NOMO-1 treated with dmso at 0.1 percent for 144 hours (cell line): ENCODE results near the gene CAPZA1.

Experiments used
- DNase-seq: peaks from one replicate; lab custom pipeline; 2025; ENCODE audit not compliant: unreplicated experiment; lab: John Stamatoyannopoulos, UW

Gene CAPZA1

GRCh38 chr1:112675728-112676381 lies 56.2 kb downstream of the CAPZA1 start:
- DNase-seq: no peak

DNA sequence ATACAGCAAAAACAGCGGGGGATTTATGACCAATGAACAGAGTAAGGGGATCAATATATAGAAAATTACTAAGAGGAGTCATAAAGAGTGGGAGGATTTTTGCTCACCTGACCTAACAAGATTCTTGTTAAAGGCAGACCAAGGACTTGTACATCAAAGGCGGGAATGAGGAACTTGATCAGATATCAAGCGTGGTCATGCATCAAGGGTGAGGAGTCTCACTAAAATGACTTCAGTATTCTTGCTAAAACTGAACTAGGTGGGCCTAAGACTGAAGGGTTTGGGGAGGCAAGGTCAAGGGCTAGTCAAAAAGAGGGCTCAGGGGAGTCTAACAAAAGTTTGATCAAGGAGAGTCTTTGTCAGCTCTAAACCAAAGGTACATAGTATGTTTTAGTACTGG lies 56.9 kb downstream of the CAPZA1 start:
- no peak for DNase-seq

DNA sequence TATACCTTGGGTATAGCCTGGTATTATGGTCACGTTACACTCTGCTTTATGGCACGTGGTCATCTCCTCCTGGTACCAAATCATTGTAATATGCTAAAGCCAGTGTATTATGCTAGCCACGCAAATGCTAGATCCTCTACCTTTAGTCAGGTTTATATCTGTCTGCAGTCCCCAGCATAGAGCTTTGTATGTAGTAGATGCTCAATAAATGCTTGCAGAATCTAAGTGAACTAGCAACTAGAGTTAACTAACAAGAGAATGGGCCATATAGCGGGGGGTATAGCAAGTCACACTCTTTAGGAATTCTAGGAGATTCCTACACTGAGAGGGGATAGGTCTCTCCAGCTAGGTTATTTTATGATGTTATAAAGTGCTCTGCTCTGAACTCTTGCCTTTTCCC lies 57.9 kb downstream of the CAPZA1 start:
- DNase-seq: no peak

GRCh38 chr1:112678605-112679004 lies 59.0 kb downstream of the CAPZA1 start:
- DNase-seq: no peak

GRCh38 chr1:112685913-112686312 lies 66.3 kb downstream of the CAPZA1 start:
- DNase-seq: no peak

GRCh38 chr1:112686417-112686816 lies 66.8 kb downstream of the CAPZA1 start:
- DNase-seq: no peak

GRCh38 chr1:112686835-112687234 lies 67.2 kb downstream of the CAPZA1 start:
- no peak for DNase-seq

DNA sequence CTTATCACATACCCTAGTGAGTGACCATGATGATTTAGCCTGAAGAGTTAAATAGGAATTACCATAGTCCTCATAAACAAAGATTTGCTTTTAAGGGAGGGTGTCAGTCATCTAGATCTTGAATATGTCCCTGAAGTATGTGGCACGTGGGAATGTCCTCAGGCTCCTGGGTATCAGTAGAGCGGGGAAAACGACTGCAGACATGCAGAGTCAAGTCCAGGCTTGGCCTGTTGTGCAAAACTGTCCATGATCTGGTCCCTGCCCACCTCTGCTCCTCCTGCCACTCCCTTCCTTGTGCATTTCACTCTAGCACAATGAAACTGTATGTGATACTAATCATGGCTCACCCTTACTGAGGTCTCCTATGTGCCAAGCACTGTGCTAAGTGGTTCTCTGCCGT lies 67.7 kb downstream of the CAPZA1 start:
- DNase-seq: no peak

GRCh38 chr1:112687785-112688496 lies 68.3 kb downstream of the CAPZA1 start:
- DNase-seq: no peak

GRCh38 chr1:112688781-112689193 lies 69.2 kb downstream of the CAPZA1 start:
- DNase-seq: no peak

DNA sequence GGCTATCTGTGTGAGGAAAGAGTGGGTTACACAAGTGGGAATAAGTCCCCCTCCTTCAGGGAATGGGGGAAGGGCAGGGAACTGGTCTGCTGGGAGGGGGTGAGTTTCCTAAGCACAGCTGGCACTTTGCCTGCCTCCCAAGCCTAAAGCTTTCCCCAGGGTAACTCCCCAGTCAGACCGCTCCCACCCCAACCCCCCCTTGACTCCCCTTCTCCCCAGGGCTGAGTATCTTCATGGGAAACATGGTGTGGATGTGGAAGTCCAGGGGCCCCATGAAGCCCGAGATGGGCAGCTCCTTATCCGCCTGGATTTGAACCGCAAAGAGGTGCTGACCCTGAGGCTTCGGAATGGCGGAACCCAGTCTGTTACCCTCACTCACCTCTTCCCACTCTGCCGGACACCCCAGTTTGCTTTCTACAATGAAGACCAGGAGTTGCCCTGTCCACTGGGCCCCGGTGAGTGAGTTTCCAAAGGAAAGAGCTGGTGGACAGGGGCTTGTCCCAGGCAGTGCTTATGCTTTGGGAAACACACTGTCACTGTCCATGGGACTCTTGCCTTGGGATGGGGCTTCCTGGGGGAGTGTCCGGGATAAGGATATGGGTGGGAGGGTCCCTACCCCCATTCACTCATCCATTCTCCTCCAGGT lies 69.7 kb downstream of the CAPZA1 start:
- no peak for DNase-seq

DNA sequence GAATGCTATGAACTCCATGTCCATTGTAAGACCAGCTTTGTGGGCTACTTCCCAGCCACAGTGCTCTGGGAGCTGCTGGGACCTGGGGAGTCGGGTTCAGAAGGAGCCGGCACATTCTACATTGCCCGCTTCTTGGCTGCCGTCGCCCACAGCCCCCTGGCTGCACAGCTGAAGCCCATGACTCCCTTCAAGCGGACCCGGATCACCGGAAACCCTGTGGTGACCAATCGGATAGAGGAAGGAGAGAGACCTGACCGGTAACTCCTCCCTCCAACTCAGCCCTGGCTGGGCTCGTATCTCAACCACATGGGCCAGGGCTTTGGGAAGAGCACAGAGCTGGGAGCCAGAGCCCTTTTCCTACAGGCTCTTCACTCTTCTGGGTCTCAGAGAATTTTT lies 70.2 kb downstream of the CAPZA1 start:
- no peak for DNase-seq

- no peak for DNase-seq
Measured at GRCh38 chr1:112692681-112693080, 73.0 kb downstream of the CAPZA1 start.

DNA sequence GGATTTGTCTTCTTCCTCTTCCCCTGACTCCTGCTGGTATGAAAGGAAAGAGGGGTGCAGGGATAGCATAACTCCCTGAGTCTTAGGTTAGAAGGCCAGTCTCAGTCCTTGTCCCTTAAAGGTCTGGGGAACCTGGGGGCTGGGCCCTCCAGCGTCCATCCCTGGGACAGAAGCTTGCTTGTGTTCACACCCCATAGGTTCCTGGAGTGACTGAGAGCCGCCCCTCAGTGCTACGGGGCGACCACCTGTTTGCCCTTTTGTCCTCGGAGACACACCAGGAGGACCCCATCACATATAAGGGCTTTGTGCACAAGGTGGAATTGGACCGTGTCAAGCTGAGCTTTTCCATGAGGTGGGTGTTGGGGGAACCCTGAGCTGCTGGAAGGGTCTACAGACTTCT lies 74.2 kb downstream of the CAPZA1 start:
- no peak for DNase-seq

- no peak for DNase-seq
Measured at GRCh38 chr1:112694363-112694929, 74.8 kb downstream of the CAPZA1 start.

- DNase-seq: no peak
Measured at GRCh38 chr1:112695276-112695675, 75.6 kb downstream of the CAPZA1 start.

GRCh38 chr1:112696578-112697314 lies 77.1 kb downstream of the CAPZA1 start:
- DNase-seq: no peak

- no peak for DNase-seq
Measured at GRCh38 chr1:112697781-112698201, 78.2 kb downstream of the CAPZA1 start.

DNA sequence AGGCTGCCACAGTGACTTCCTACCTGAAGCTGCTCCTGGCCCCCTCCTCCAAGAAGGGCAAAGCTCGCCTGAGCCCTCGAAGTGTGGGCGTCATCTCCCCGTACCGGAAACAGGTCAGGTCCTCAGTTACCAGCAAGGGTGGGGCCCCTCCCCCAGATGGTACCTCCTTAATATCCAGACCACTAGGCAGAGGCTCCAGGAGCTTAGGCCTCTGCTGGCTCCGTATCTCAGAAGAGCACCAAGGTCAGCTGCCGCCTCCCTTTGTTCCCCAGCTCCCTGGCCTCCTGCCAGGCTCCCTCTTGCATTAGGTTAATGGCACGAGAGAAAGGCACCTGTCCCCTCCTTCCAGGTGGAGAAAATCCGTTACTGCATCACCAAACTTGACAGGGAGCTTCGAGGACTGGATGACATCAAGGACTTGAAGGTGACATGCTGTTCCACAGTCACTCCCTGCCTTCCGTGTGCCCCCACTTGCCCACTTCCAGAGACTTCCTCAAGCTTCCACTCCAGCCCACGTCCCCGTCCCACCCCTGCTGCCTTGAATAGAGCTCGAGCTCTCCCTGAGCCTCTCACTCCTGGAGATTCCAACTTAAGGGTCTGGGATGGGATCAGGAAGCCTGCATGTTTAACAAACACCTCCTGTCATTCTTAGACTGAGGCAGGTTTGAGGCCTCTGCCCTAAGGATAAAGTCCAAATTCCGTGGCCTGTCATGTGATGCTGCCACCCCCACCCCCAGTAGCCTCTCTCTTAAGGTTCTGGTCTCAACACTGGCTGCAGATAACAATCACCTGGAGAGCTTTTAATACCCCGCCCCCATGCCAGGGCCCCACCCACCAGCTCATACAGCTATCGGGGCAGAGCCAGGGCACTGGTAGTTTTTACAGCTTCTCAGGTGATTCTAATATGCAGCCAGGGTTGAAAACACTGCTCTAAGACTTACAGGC lies 79.0 kb downstream of the CAPZA1 start:
- no peak for DNase-seq
